Thyroid gland (tissue), 4 donors: ENCODE results near the gene REPIN1. TPM values are rescaled to one million over a fixed set of nuclear protein-coding genes. Genes with fewer than 3 reads are reported as not detected.

Experiments
- DNase-seq, 2 donors: peaks; one replicate each; pipeline ENCODE4 v3.0.0-alpha.2; 2019
- H3K27ac ChIP-seq, 3 donors: fragments of 200-600 bp; sonication (generic); 1 replicate in 2 of 3; 2 replicates in 1 of 3; pipeline ENCODE4 v1.5.1; 2016 to 2019; ENCODE audit warnings: mild to moderate bottlenecking in 1 of 3, moderate library complexity in 1 of 3
- H3K27me3 ChIP-seq: fragments of 200-600 bp; sonication (generic); one replicate; pipeline ENCODE4 v1.5.1; 2019
- H3K36me3 ChIP-seq, 2 donors: fragments of 200-600 bp; sonication (generic); one replicate each; pipeline ENCODE4 v1.5.1; 2016 to 2019
- H3K4me1 ChIP-seq, 2 donors: fragments of 200-600 bp; sonication (generic); one replicate each; pipeline ENCODE4 v1.5.1; 2017 to 2019
- H3K4me3 ChIP-seq, 3 donors: fragments of 200-600 bp; sonication (generic); replicated peaks in 1 of 3; 1 replicate in 2 of 3; 2 replicates in 1 of 3; pipeline ENCODE4 v1.5.1; 2016; ENCODE audit warnings: mild to moderate bottlenecking in 1 of 3
- H3K9me3 ChIP-seq: fragments of 200-600 bp; sonication (generic); one replicate; pipeline ENCODE4 v1.5.1; 2017
- CTCF ChIP-seq, 6 experiments: fragments of 200-600 bp in 3 of 6; fragments of 450-650 bp in 3 of 6; sonication (generic) in 3 of 6; IDR thresholded peaks; one replicate each; pipeline ENCODE4 v1.5.1; 2016 to 2019; ENCODE audit warnings: antibody characterized with exemption in 6 of 6, mild to moderate bottlenecking in 2 of 6, inconsistent platforms in 1 of 6, moderate library complexity in 1 of 6
- POLR2A ChIP-seq, 2 donors: fragments of 450-650 bp; IDR thresholded peaks; one replicate each; pipeline ENCODE4 v1.6.1; 2017; ENCODE audit warnings: antibody characterized with exemption in 2 of 2, mild to moderate bottlenecking in 2 of 2, moderate library complexity in 1 of 2
- WGBS, 2 donors: methylation state at CpG; one replicate each; pipeline ENCODE4 v1.1.5; 2017; 5-methylcytosine and 5-hydroxymethylcytosine counted together
- intact Hi-C: fragments of 100-400 bp; cut with DNase I; formaldehyde crosslinking; loops from one replicate; pipeline ENCODE4 v1.15.1; 2023
- total RNA-seq, 4 donors: library from RNA; depleted of rRNA; stranded (reverse); fragments of >200 nt; gene quantifications; one replicate each; pipeline ENCODE4 v1.2.3, GENCODE V29; 2016

The REPIN1 gene
- total RNA-seq, 4 donors from 2014 or later: 71.9 to 144 (median 123) TPM

- no peak for DNase-seq
- TF ChIP-seq CTCF (IDR thresholded peaks at IDR 0.05) (no peak), POLR2A (IDR thresholded peaks at IDR 0.05) (no peak)
- Histone ChIP-seq H3K4me1 (peaks cover 0 to 4% of the 10 kb centered on the region in 2 donors), H3K36me3 (no peaks in the 10 kb centered on the region), H3K27me3 (no peaks in the 10 kb centered on the region), H3K9me3 (no peaks in the 10 kb centered on the region), H3K4me3 (no peak overlapping the region), H3K27ac (no peak overlapping the region)
- intact Hi-C loops: loop anchor here (5.0 kb wide), 1 partner anchor 63 kb away; no protein-coding TSS in a partner anchor
- 88 to 93% methylated on average over 4 of the region's 4 CpGs for WGBS, 2 donors
These were observed 9.5 kb upstream of the REPIN1 start for GRCh38 chr7:150358988-150359621.

GRCh38 chr7:150359622-150360362 lies 8.8 kb upstream of the REPIN1 start:
- peaks cover 0 to 4% of the 10 kb centered on the region in 2 donors for H3K4me1 ChIP-seq
- H3K9me3 ChIP-seq: no peaks in the 10 kb centered on the region
- DNase-seq: no peak
- no peak for TF ChIP-seq POLR2A (IDR thresholded peaks at IDR 0.05)
- no peak for TF ChIP-seq CTCF (IDR thresholded peaks at IDR 0.05)
- WGBS, 2 donors: 98% methylated on average over 2 of the region's 2 CpGs
- no peaks in the 10 kb centered on the region for H3K36me3 ChIP-seq
- intact Hi-C loops: loop anchor here (5.0 kb wide), 1 partner anchor 63 kb away; no protein-coding TSS in a partner anchor
- H3K27me3 ChIP-seq: no peaks in the 10 kb centered on the region
- no peak overlapping the region for H3K4me3 ChIP-seq
- H3K27ac ChIP-seq: no peak overlapping the region

- no peak for TF ChIP-seq POLR2A (IDR thresholded peaks at IDR 0.05)
- no peak for TF ChIP-seq CTCF (IDR thresholded peaks at IDR 0.05)
- Histone ChIP-seq H3K4me3 (no peak overlapping the region), H3K36me3 (no peaks in the 10 kb centered on the region), H3K27me3 (no peaks in the 10 kb centered on the region), H3K9me3 (no peaks in the 10 kb centered on the region), H3K4me1 (peaks cover 0 to 4% of the 10 kb centered on the region in 2 donors), H3K27ac (no peak overlapping the region)
- WGBS, 2 donors: 78 to 80% methylated on average over 5 of the region's 5 CpGs
- DNase-seq: no peak
- intact Hi-C loops: no loop called here
These were observed 8.1 kb upstream of the REPIN1 start for GRCh38 chr7:150360363-150361058.

GRCh38 chr7:150361402-150361801 lies 7.2 kb upstream of the REPIN1 start:
- intact Hi-C loops: no loop called here
- Histone ChIP-seq H3K9me3 (no peaks in the 10 kb centered on the region), H3K36me3 (no peaks in the 10 kb centered on the region), H3K4me1 (peaks cover 0 to 4% of the 10 kb centered on the region in 2 donors), H3K27ac (no peak overlapping the region), H3K4me3 (no peak overlapping the region), H3K27me3 (no peaks in the 10 kb centered on the region)
- no peak for DNase-seq
- WGBS, 2 donors: 74 to 76% methylated on average over 7 of the region's 7 CpGs
- TF ChIP-seq CTCF (IDR thresholded peaks at IDR 0.05) (no peak), POLR2A (IDR thresholded peaks at IDR 0.05) (no peak)
